ENCODE measurements around the gene CNOT8. TPM values are rescaled to one million over a fixed set of nuclear protein-coding genes. Genes with fewer than 3 reads are reported as not detected.
"Not testable (repeated sequence)": the region's sequence is repeated elsewhere in the genome, so short reads cannot be mapped to it uniquely, and the experiment has no call there.

CNOT8 gene
- total and polyA plus RNA-seq, 2 donors: 49.8 to 71.4 TPM

- Histone ChIP-seq H3K36me3 (ENCODE audit: insufficient read depth) (peaks cover 3% of the 10 kb centered on the region), H3K4me1 (ENCODE audit: insufficient read depth) (no peaks in the 10 kb centered on the region), H3K27ac (ENCODE audit: low read depth) (no peak overlapping the region), H3K4me3 (ENCODE audit: low read depth, low read length) (no peak overlapping the region)
- DNase-seq (ENCODE audit: extremely low spot score): no peak
- 88% methylated on average over 14 of the region's 14 CpGs for WGBS
These were observed 37.5 kb downstream of the CNOT8 start for GRCh38 chr5:154895606-154896561.

- H3K27ac ChIP-seq (ENCODE audit: low read depth): no peak overlapping the region
- no peak overlapping the region for H3K4me3 ChIP-seq (ENCODE audit: low read depth, low read length)
- DNase-seq (ENCODE audit: extremely low spot score): no peak
- peaks cover 6% of the 10 kb centered on the region for H3K36me3 ChIP-seq (ENCODE audit: insufficient read depth)
- H3K4me1 ChIP-seq (ENCODE audit: insufficient read depth): no peaks in the 10 kb centered on the region
These were observed 38.2 kb downstream of the CNOT8 start for GRCh38 chr5:154896562-154897165.

- no peak overlapping the region for H3K27ac ChIP-seq (ENCODE audit: low read depth)
- WGBS: 76% methylated on average over 4 of the region's 4 CpGs
- H3K4me1 ChIP-seq (ENCODE audit: insufficient read depth): no peaks in the 10 kb centered on the region
- no peak for DNase-seq (ENCODE audit: extremely low spot score)
- H3K4me3 ChIP-seq (ENCODE audit: low read depth, low read length): no peak overlapping the region
- H3K36me3 ChIP-seq (ENCODE audit: insufficient read depth): peaks cover 9% of the 10 kb centered on the region
These were observed 39.8 kb downstream of the CNOT8 start for GRCh38 chr5:154898210-154898609.

- H3K4me1 ChIP-seq (ENCODE audit: insufficient read depth): no peaks in the 10 kb centered on the region
- H3K36me3 ChIP-seq (ENCODE audit: insufficient read depth): peaks cover 9% of the 10 kb centered on the region
- H3K4me3 ChIP-seq (ENCODE audit: low read depth, low read length): no peak overlapping the region
- H3K27ac ChIP-seq (ENCODE audit: low read depth): no peak overlapping the region
- WGBS: 91% methylated on average over 9 of the region's 9 CpGs
- DNase-seq (ENCODE audit: extremely low spot score): no peak
These were observed 40.9 kb downstream of the CNOT8 start for GRCh38 chr5:154899151-154899816.

GRCh38 chr5:154900066-154900465, 41.6 kb downstream of the CNOT8 start:
- no peak for DNase-seq (ENCODE audit: extremely low spot score)
- Histone ChIP-seq H3K27ac (ENCODE audit: low read depth) (no peak overlapping the region), H3K4me3 (ENCODE audit: low read depth, low read length) (no peak overlapping the region), H3K4me1 (ENCODE audit: insufficient read depth) (no peaks in the 10 kb centered on the region), H3K36me3 (ENCODE audit: insufficient read depth) (peaks cover 9% of the 10 kb centered on the region)
- 90% methylated on average over 1 of the region's 1 CpG for WGBS

- Histone ChIP-seq H3K4me1 (ENCODE audit: insufficient read depth) (no peaks in the 10 kb centered on the region), H3K36me3 (ENCODE audit: insufficient read depth) (peaks cover 7% of the 10 kb centered on the region), H3K27ac (ENCODE audit: low read depth) (no peak overlapping the region), H3K4me3 (ENCODE audit: low read depth, low read length) (no peak overlapping the region)
- WGBS: 92% methylated on average over 2 of the region's 2 CpGs
- DNase-seq (ENCODE audit: extremely low spot score): no peak
These were observed 42.8 kb downstream of the CNOT8 start for GRCh38 chr5:154901276-154901675.

GRCh38 chr5:154901913-154902312, 43.5 kb downstream of the CNOT8 start:
- no peaks in the 10 kb centered on the region for H3K4me1 ChIP-seq (ENCODE audit: insufficient read depth)
- no peak overlapping the region for H3K27ac ChIP-seq (ENCODE audit: low read depth)
- DNase-seq (ENCODE audit: extremely low spot score): no peak
- no peak overlapping the region for H3K4me3 ChIP-seq (ENCODE audit: low read depth, low read length)
- H3K36me3 ChIP-seq (ENCODE audit: insufficient read depth): peaks cover 9% of the 10 kb centered on the region
- WGBS: 94% methylated on average over 6 of the region's 6 CpGs

- H3K4me3 ChIP-seq (ENCODE audit: low read depth, low read length); H3K27ac ChIP-seq (ENCODE audit: low read depth); DNase-seq (ENCODE audit: extremely low spot score); H3K4me1 ChIP-seq (ENCODE audit: insufficient read depth); H3K36me3 ChIP-seq (ENCODE audit: insufficient read depth): not testable (repeated sequence)
- 96% methylated on average over 7 of the region's 7 CpGs for WGBS
These were observed 47.2 kb downstream of the CNOT8 start for GRCh38 chr5:154905601-154906000.

GRCh38 chr5:154916874-154917273, 58.4 kb downstream of the CNOT8 start:
- Histone ChIP-seq H3K4me1 (ENCODE audit: insufficient read depth) (no peaks in the 10 kb centered on the region), H3K4me3 (ENCODE audit: low read depth, low read length) (no peak overlapping the region), H3K27ac (ENCODE audit: low read depth) (no peak overlapping the region), H3K36me3 (ENCODE audit: insufficient read depth) (peaks cover 14% of the 10 kb centered on the region)
- DNase-seq (ENCODE audit: extremely low spot score): no peak
- 80% methylated on average over 3 of the region's 3 CpGs for WGBS

- Histone ChIP-seq H3K4me1 (ENCODE audit: insufficient read depth) (no peaks in the 10 kb centered on the region), H3K4me3 (ENCODE audit: low read depth, low read length) (no peak overlapping the region), H3K36me3 (ENCODE audit: insufficient read depth) (peaks cover 12% of the 10 kb centered on the region), H3K27ac (ENCODE audit: low read depth) (no peak overlapping the region)
- WGBS: 82% methylated on average over 4 of the region's 4 CpGs
- no peak for DNase-seq (ENCODE audit: extremely low spot score)
These were observed 59.3 kb downstream of the CNOT8 start for GRCh38 chr5:154917757-154918156.

GRCh38 chr5:154923441-154924430, 65.3 kb downstream of the CNOT8 start:
- H3K4me3 ChIP-seq (ENCODE audit: low read depth, low read length): no peak overlapping the region
- no peak for DNase-seq (ENCODE audit: extremely low spot score)
- WGBS: 86% methylated on average over 7 of the region's 7 CpGs
- H3K4me1 ChIP-seq (ENCODE audit: insufficient read depth): no peaks in the 10 kb centered on the region
- peaks cover 8% of the 10 kb centered on the region for H3K36me3 ChIP-seq (ENCODE audit: insufficient read depth)
- H3K27ac ChIP-seq (ENCODE audit: low read depth): no peak overlapping the region

Data from urinary bladder (tissue), 4 donors.